Heart right ventricle (tissue), 16 donors: ENCODE results near the gene IL25. TPM values are rescaled to one million over a fixed set of nuclear protein-coding genes. Genes with fewer than 3 reads are reported as not detected.

ENCODE experiments used
- ATAC-seq, 8 donors: fragments of 200-7000 bp; cut with Tn5 transposase; one replicate each; pipeline ENCODE4 v1.9.1; 2020; ENCODE audit warnings: mild to moderate bottlenecking in 8 of 8, moderate library complexity in 8 of 8, moderate number of reproducible peaks in 1 of 8
- DNase-seq, 2 donors: peaks; one replicate each; pipeline ENCODE4 v3.0.0-alpha.2; 2020
- H3K27ac ChIP-seq, 10 donors: fragments of 200-600 bp; sonication (generic) in 2 of 10; one replicate each; pipeline versions ENCODE4 v1.5.0 to v1.8.0; 2020 to 2022; ENCODE audit warnings: mild to moderate bottlenecking in 3 of 10
- H3K27me3 ChIP-seq, 7 donors: fragments of 200-600 bp; one replicate each; pipeline ENCODE4 v1.8.0; 2021 to 2022; ENCODE audit warnings: mild to moderate bottlenecking in 2 of 7
- H3K36me3 ChIP-seq, 9 donors: fragments of 200-600 bp; sonication (generic) in 1 of 9; one replicate each; pipeline versions ENCODE4 v1.5.0 to v1.8.0; 2020 to 2022; ENCODE audit warnings: mild to moderate bottlenecking in 2 of 9
- H3K4me1 ChIP-seq, 9 donors: fragments of 200-600 bp; sonication (generic) in 1 of 9; one replicate each; pipeline versions ENCODE4 v1.5.0 to v1.8.0; 2020 to 2022; ENCODE audit warnings: mild to moderate bottlenecking in 4 of 9
- H3K4me3 ChIP-seq, 10 donors: fragments of 200-600 bp; sonication (generic) in 2 of 10; one replicate each; pipeline versions ENCODE4 v1.5.0 to v1.8.0; 2020 to 2022; ENCODE audit warnings: mild to moderate bottlenecking in 7 of 10, moderate library complexity in 2 of 10
- H3K9me3 ChIP-seq, 11 donors: fragments of 200-600 bp in 10 of 11; sonication (generic) in 2 of 11; one replicate each; pipeline versions ENCODE4 v1.5.0 to v1.8.0; 2013 to 2022; ENCODE audit warnings: mild to moderate bottlenecking in 2 of 11, control low read depth in 1 of 11, moderate library complexity in 1 of 11
- WGBS, 2 donors: extraction: QIAGEN DNeasy Blood & Tissue Kit; methylation state at CpG; one replicate each; pipeline ENCODE4 v1.1.7; 2013; ENCODE audit warnings: inconsistent platforms in 1 of 2; 5-methylcytosine and 5-hydroxymethylcytosine counted together
- intact Hi-C, 10 donors: fragments of 100-400 bp; cut with DNase I; formaldehyde crosslinking; loops; one replicate each; pipeline versions ENCODE4 v1.11.1 to v1.14.2; 2022
- polyA plus RNA-seq, 2 donors: library from polyadenylated mRNA; stranded (reverse); fragments of 200-250 nt; gene quantifications; one replicate each; pipeline ENCODE4 v1.2.3, GENCODE V29; 2013
- total RNA-seq, 10 donors: library from RNA; stranded (reverse); fragmentation: NEBNext Ultra II Directional in 3 of 10; extraction: Animal tissue kit (Norgen Biotek cat#: 25700) in 3 of 10; gene quantifications; one replicate each; pipeline versions ENCODE4 v1.2.1 to v1.2.4, GENCODE V29; 2021 to 2023
- TF ChIP-seq, protein P1 (sequence below), 9 donors: fragments of 200-600 bp; sonication (generic) in 2 of 9; IDR thresholded peaks; one replicate each; pipeline versions ENCODE4 v1.5.0 to v1.8.0; 2021 to 2022; ENCODE audit warnings: antibody characterized with exemption in 9 of 9, mild to moderate bottlenecking in 5 of 9, moderate library complexity in 1 of 9
- donor health status: Arrhythmogenic right ventricular cardiomyopathy.
- donor health status: ischemic (EF 13 %, LVEDD 7.1; RV severe dilation, severe dysfunction).
- donor health status: healthy with polysubstance abuse.
- donor health status: DM: no; HTN: yes; CAD: no.
- donor health status: DM: no; HTN: no; CAD: no.
- donor health status: ischemic (EF 25% LVEDD 6.9; RV normal size, moderate dysfunction).
- donor health status: ischemic (EF 25% LVEDD 5.7; RV mildly dilated, moderate dysfunction).
- donor health status: healthy.
- donor health status: DM: yes; HTN: yes; CAD: no.
- donor health status: Ischemic cardiomyopathy.
- donor health status: ischemic (EF 35%, LVEDD 5.7; RV mildly dilated, moderate dysfunction).
- donor health status: nonischemic (EF 11% LVEDD 7.7; RV severe dilation, severe dysfunction).
- donor health status: DM: yes; HTN: yes; CAD: no.
- donor health status: PGD.
- donor health status: ischemic (EF 29% LVEDD 5.4; RV normal size, mild dysfunction).
- donor health status: nonischemic (EF 23%, LVEDD 6.1; RV moderate dilation, normal function).

The IL25 gene
- total and polyA plus RNA-seq, 12 donors = 0.29 TPM; not detected in 11

DNA sequence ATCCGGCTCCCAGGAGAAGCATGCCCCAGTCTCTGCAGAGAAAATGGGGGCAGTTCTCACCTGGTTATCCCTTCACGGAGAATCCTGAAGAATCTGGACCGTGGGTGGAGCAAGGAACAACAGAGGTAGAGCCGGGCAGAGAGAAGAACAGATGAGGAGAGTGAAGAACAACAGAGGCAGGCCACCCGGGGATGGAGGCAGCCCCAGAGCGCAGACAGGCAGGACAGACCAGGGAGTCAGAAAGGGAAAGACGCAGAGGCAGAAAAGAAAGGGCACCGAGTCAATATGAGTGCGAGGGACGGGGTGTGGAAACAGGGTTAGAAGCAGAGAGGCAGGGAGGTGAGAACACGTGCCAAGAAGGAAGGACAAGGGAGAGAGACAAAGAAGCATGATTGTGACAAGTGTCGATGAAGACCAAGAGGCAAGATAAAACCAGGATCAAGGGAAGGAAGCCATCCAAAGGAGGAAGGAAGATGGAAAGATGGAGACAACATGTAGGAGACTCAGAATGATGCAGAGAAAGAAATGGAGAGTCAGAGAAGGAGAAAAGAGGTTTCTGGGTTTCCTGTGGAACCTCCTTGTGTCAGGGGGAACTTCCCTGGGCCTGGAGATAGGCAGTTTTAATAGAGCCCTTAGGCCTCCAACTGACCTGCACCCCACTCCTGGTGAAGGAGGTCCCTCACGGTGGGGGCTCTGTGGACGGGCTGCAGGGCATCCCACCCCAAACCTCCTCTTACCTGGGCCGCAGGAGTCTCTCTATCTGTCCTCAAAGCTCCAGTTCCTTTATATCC is 35.1 kb downstream of the IL25 start, which contains the start of gene MYH6:
TSS of gene MYH6 (minus strand) at position 758 of the 791 bp plus-strand sequence. CDS start 1,050 bp downstream, outside the sequence.
- peaks cover 0 to 47% (median 0%) of the 10 kb centered on the region in 9 donors for H3K36me3 ChIP-seq
- H3K27ac ChIP-seq = peak within 1 kb of the TSS; percentile 26 to 87 (median 72)
- intact Hi-C loops = loop anchor here in 2 of 10 donors (2.0 kb wide), 1 partner anchor 35 kb away; no protein-coding TSS in a partner anchor

DNA sequence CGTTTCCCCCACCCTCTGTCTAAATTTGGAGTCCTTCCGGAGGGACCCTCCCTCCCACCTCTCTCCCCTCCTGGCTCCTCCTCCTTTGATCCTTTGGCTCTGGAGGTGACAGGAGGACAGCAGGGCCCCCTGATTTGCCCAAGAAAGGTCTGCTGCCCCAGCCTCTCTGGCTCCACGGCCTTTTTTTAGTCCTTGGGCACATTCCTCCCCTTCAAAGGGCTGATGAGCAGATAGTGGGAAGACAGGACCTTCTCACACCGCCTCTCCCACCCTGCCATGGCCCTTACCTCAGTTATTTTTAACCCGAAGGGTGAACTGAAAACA is 35.7 kb downstream of the IL25 start:
- Histone ChIP-seq H3K36me3 (peaks cover 0 to 47% (median 0%) of the 10 kb centered on the region in 9 donors), H3K4me1 (peaks cover 0 to 46% (median 7%) of the 10 kb centered on the region in 9 donors), H3K27ac (peak overlapping the region in 9 of 10 donors; percentile 46 to 87 (median 75)), H3K4me3 (peak overlapping the region in 1 of 10 donors; percentile 24), H3K9me3 (no peaks in the 10 kb centered on the region), H3K27me3 (peaks cover 0 to 10% (median 0%) of the 10 kb centered on the region in 7 donors)
- no peak for DNase-seq
- TF ChIP-seq, protein P1, sequence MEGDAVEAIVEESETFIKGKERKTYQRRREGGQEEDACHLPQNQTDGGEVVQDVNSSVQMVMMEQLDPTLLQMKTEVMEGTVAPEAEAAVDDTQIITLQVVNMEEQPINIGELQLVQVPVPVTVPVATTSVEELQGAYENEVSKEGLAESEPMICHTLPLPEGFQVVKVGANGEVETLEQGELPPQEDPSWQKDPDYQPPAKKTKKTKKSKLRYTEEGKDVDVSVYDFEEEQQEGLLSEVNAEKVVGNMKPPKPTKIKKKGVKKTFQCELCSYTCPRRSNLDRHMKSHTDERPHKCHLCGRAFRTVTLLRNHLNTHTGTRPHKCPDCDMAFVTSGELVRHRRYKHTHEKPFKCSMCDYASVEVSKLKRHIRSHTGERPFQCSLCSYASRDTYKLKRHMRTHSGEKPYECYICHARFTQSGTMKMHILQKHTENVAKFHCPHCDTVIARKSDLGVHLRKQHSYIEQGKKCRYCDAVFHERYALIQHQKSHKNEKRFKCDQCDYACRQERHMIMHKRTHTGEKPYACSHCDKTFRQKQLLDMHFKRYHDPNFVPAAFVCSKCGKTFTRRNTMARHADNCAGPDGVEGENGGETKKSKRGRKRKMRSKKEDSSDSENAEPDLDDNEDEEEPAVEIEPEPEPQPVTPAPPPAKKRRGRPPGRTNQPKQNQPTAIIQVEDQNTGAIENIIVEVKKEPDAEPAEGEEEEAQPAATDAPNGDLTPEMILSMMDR (IDR thresholded peaks at IDR 0.05) = no peak
- peak in 2 of 8 donors; percentile 33 to 39 for ATAC-seq
- WGBS, 2 donors = 13 to 33% methylated on average over 5 of the region's 5 CpGs
- intact Hi-C loops = loop anchor here in 2 of 10 donors (2.0 kb wide), 1 partner anchor 35 kb away; no protein-coding TSS in a partner anchor

More for the DNA sequence above, 35.1 kb downstream of the IL25 start, which contains the start of gene MYH6:
- Histone ChIP-seq H3K4me1 (peaks cover 0 to 46% (median 7%) of the 10 kb centered on the region in 9 donors), H3K27me3 (peaks cover 0 to 10% (median 0%) of the 10 kb centered on the region in 7 donors), H3K9me3 (no peaks in the 10 kb centered on the region), H3K4me3 (peak within 1 kb of the TSS in 3 of 10 donors; percentile 5 to 33 (median 24))
- WGBS, 2 donors = 40 to 53% methylated on average over 15 of the region's 15 CpGs
- TF ChIP-seq, protein P1 (IDR thresholded peaks at IDR 0.05) = no peak
- DNase-seq (no peak), ATAC-seq (no peak)

DNA sequence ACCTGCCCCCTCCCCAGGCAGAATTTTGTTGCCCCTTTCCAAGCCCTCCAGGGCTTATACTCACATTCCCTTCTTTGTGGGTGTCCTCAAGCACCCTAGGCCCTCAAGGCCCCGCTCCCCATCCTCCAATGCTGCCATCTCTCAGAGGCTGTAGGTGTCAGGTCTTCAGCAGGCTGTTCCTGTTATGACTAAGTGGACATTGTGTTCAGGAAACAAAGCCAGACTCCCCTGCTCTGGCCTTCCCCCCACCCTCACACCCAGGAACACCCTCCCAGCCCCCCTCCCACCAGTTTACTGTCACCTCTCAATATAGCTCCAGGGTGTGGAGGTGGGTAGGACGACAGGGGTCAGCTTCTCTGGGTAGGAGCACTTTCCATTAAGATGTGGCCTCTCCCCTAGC is 36.9 kb downstream of the IL25 start:
- Histone ChIP-seq H3K27ac (peak overlapping the region in 9 of 10 donors; percentile 46 to 87 (median 75)), H3K4me3 (no peak overlapping the region), H3K4me1 (peaks cover 0 to 51% (median 7%) of the 10 kb centered on the region in 9 donors), H3K36me3 (peaks cover 0 to 47% (median 0%) of the 10 kb centered on the region in 9 donors), H3K9me3 (no peaks in the 10 kb centered on the region), H3K27me3 (peaks cover 0 to 10% (median 0%) of the 10 kb centered on the region in 7 donors)
- TF ChIP-seq, protein P1 (IDR thresholded peaks at IDR 0.05) = no peak
- intact Hi-C loops = loop anchor here in 2 of 10 donors (2.0 kb wide), 1 partner anchor 33 kb away; no protein-coding TSS in a partner anchor
- WGBS, 2 donors = 30 to 53% methylated on average over 2 of the region's 2 CpGs
- ATAC-seq = peak; percentile 5 to 70 (median 36)
- DNase-seq = no peak

DNA sequence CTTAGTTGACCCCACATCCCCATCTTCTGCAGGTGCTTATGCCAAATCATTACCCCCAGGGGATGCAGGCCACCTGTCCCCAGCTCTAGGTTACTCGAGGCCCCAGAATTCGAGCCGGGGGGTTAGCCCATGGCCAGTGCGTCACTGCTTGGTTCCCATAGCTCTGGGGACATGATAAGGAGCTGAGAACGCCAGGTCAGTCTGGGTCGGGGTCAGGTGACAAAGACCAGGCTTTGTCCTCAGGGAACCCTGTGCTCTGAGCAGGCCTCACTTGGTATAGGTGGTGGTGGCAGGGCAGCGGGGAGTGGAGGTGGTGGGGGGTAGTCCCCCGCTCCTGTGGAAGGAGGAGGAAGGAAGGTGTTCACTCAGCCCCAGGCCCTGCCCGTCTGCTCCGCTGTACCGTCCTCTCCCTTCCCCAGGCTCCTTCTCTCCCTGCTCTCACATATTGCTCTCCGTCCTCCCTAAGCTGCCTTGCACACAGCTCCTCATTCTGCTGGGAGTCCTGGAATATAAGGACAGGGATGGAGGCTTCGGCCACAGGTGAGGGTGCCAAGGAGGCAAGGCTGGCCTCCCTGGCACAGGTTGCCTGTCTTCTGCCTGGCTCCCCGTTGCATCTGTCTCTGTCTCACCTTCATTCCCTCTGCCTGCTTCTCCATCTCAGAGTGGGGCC is 37.5 kb downstream of the IL25 start:
- Histone ChIP-seq H3K4me3 (no peak overlapping the region), H3K36me3 (peaks cover 0 to 47% (median 0%) of the 10 kb centered on the region in 9 donors), H3K9me3 (no peaks in the 10 kb centered on the region), H3K4me1 (peaks cover 0 to 53% (median 5%) of the 10 kb centered on the region in 9 donors), H3K27ac (peak overlapping the region in 9 of 10 donors; percentile 21 to 86 (median 75)), H3K27me3 (peaks cover 0 to 10% (median 0%) of the 10 kb centered on the region in 7 donors)
- WGBS, 2 donors = 35 to 47% methylated on average over 13 to 14 of the region's 14 CpGs
- ATAC-seq (peak; percentile 13 to 75 (median 54)), DNase-seq (peak; percentile 57 to 67)
- intact Hi-C loops = loop anchor here in 2 of 10 donors (2.0 kb wide), 1 partner anchor 33 kb away; no protein-coding TSS in a partner anchor
- TF ChIP-seq, protein P1 (IDR thresholded peaks at IDR 0.05) = no peak
